ENCODE results near the gene PMVK. TPM values are rescaled to one million over a fixed set of nuclear protein-coding genes. Genes with fewer than 3 reads are reported as not detected.
"Not testable (repeated sequence)": the region's sequence is repeated elsewhere in the genome, so short reads cannot be mapped to it uniquely, and the experiment has no call there.

Gene PMVK
- 10 to 100 TPM in 11 of 12 donors, not detected in 1; 20.1 to 28.8 (median 26.1) TPM for polyA plus RNA-seq (ENCODE audit: insufficient read length in 12 of 12)
- long read RNA-seq, donor 1, transcript PMVK-201 (5 exons, 1,280 nt): major isoform, 29 of 87 reads
- long read RNA-seq, donor 1, partial matches to known transcripts: 58 of 87 reads
- long read RNA-seq, donor 1, other reads (novel, unspliced or antisense): 0 of 87 reads
- long read RNA-seq, donor 2, transcript PMVK-201 (5 exons, 1,280 nt): major isoform, 31 of 57 reads
- long read RNA-seq, donor 2, partial matches to known transcripts: 26 of 57 reads
- long read RNA-seq, donor 2, other reads (novel, unspliced or antisense): 0 of 57 reads
- long read RNA-seq, donor 3, transcript PMVK-201 (5 exons, 1,280 nt): major isoform, 14 of 31 reads
- long read RNA-seq, donor 3, partial matches to known transcripts: 17 of 31 reads
- long read RNA-seq, donor 3, other reads (novel, unspliced or antisense): 0 of 31 reads
- long read RNA-seq, donor 4, transcript PMVK-201 (5 exons, 1,280 nt): major isoform, 12 of 33 reads
- long read RNA-seq, donor 4, partial matches to known transcripts: 21 of 33 reads
- long read RNA-seq, donor 4, other reads (novel, unspliced or antisense): 0 of 33 reads
- long read RNA-seq, donor 5, transcript PMVK-201 (5 exons, 1,280 nt): major isoform, 34 of 68 reads
- long read RNA-seq, donor 5, partial matches to known transcripts: 34 of 68 reads
- long read RNA-seq, donor 5, other reads (novel, unspliced or antisense): 0 of 68 reads
- long read RNA-seq, donor 6, transcript PMVK-201 (5 exons, 1,280 nt): major isoform, 9 of 26 reads
- long read RNA-seq, donor 6, partial matches to known transcripts: 17 of 26 reads
- long read RNA-seq, donor 6, other reads (novel, unspliced or antisense): 0 of 26 reads
- long read RNA-seq, donor 7, transcript PMVK-201 (5 exons, 1,280 nt): major isoform, 15 of 15 reads
- long read RNA-seq, donor 7, partial matches to known transcripts: 0 of 15 reads
- long read RNA-seq, donor 7, other reads (novel, unspliced or antisense): 0 of 15 reads
- long read RNA-seq, donor 8, transcript PMVK-201 (5 exons, 1,280 nt): major isoform, 25 of 36 reads
- long read RNA-seq, donor 8, partial matches to known transcripts: 11 of 36 reads
- long read RNA-seq, donor 8, other reads (novel, unspliced or antisense): 0 of 36 reads
- long read RNA-seq, donor 9, transcript PMVK-201 (5 exons, 1,280 nt): major isoform, 16 of 27 reads
- long read RNA-seq, donor 9, partial matches to known transcripts: 11 of 27 reads
- long read RNA-seq, donor 9, other reads (novel, unspliced or antisense): 0 of 27 reads
- long read RNA-seq, donor 10, transcript PMVK-201 (5 exons, 1,280 nt): major isoform, 28 of 67 reads
- long read RNA-seq, donor 10, partial matches to known transcripts: 39 of 67 reads
- long read RNA-seq, donor 10, other reads (novel, unspliced or antisense): 0 of 67 reads
- long read RNA-seq, donor 11, transcript PMVK-201 (5 exons, 1,280 nt): major isoform, 21 of 48 reads
- long read RNA-seq, donor 11, partial matches to known transcripts: 27 of 48 reads
- long read RNA-seq, donor 11, other reads (novel, unspliced or antisense): 0 of 48 reads

GRCh38 chr1:154936555-154937084, at the start of gene PMVK:
Gene PMVK (minus strand): TSS chr1:154936719. CDS start chr1:154936685, 34 bp downstream.
- peak; percentile 97 for DNase-seq

- DNase-seq: no peak
Measured at GRCh38 chr1:154983776-154984466, 47.4 kb upstream of the PMVK start.

- DNase-seq: peak; percentile 99
Measured at GRCh38 chr1:154982897-154983648, 46.6 kb upstream of the PMVK start, which contains the start of gene FLAD1. Gene FLAD1 (plus strand): TSS chr1:154983344. CDS start chr1:154983695, 351 bp downstream.

GRCh38 chr1:154982341-154982740, 45.8 kb upstream of the PMVK start:
- DNase-seq: no peak

GRCh38 chr1:154978360-154978759, 41.8 kb upstream of the PMVK start:
- no peak for DNase-seq

GRCh38 chr1:154977762-154978161, 41.2 kb upstream of the PMVK start:
- not testable (repeated sequence) for DNase-seq

- peak; percentile 51 for DNase-seq
Measured at GRCh38 chr1:154975409-154976059, 39.0 kb upstream of the PMVK start.

GRCh38 chr1:154974808-154975408, 38.4 kb upstream of the PMVK start:
- peak; percentile 99 for DNase-seq

GRCh38 chr1:154974102-154974807, 37.7 kb upstream of the PMVK start, which contains the start of gene CKS1B:
Gene CKS1B (plus strand): TSS chr1:154974681. CDS start chr1:154974746, 65 bp downstream.
- peak; percentile 99 for DNase-seq

- peak; percentile 94 for DNase-seq
Measured at GRCh38 chr1:154973344-154974101, 37.0 kb upstream of the PMVK start.

GRCh38 chr1:154972517-154973343, 36.2 kb upstream of the PMVK start:
- peak; percentile 32 for DNase-seq

GRCh38 chr1:154972213-154972516, 35.6 kb upstream of the PMVK start:
- no peak for DNase-seq

- DNase-seq: no peak
Measured at GRCh38 chr1:154971341-154971998, 35.0 kb upstream of the PMVK start.

GRCh38 chr1:154970631-154971340, 34.3 kb upstream of the PMVK start, which contains the start of gene SHC1:
Gene SHC1 (minus strand): TSS chr1:154970747. CDS start chr1:154970526, 221 bp downstream.
- peak; percentile 97 for DNase-seq
